ENCODE results near the gene DST.

The DST gene

GRCh38 chr6:56625356-56625755, 17.3 kb downstream of the DST start:
- Histone ChIP-seq H3K27ac (replicated peaks) (no peak overlapping the region), H3K27me3 (ENCODE audit: insufficient read depth, poor library complexity, severe bottlenecking) (no peaks in the 10 kb centered on the region), H3K4me3 (replicated peaks; ENCODE audit: insufficient read depth, low read length) (no peak overlapping the region)
- no peak for DNase-seq (ENCODE audit: low read depth in 1 of 2, low spot score in 1 of 2)
- TF ChIP-seq POLR2AphosphoS5 (IDR thresholded peaks at IDR 0.05; ENCODE audit: low read depth) (no peak), REST (IDR thresholded peaks at IDR 0.05; ENCODE audit: insufficient replicate concordance, low read depth) (no peak), GABPA (IDR thresholded peaks at IDR 0.05; ENCODE audit: low read depth) (no peak), SPI1 (IDR thresholded peaks at IDR 0.05; ENCODE audit: borderline replicate concordance, low read depth) (no peak)
- TF ChIP-seq, protein P1, sequence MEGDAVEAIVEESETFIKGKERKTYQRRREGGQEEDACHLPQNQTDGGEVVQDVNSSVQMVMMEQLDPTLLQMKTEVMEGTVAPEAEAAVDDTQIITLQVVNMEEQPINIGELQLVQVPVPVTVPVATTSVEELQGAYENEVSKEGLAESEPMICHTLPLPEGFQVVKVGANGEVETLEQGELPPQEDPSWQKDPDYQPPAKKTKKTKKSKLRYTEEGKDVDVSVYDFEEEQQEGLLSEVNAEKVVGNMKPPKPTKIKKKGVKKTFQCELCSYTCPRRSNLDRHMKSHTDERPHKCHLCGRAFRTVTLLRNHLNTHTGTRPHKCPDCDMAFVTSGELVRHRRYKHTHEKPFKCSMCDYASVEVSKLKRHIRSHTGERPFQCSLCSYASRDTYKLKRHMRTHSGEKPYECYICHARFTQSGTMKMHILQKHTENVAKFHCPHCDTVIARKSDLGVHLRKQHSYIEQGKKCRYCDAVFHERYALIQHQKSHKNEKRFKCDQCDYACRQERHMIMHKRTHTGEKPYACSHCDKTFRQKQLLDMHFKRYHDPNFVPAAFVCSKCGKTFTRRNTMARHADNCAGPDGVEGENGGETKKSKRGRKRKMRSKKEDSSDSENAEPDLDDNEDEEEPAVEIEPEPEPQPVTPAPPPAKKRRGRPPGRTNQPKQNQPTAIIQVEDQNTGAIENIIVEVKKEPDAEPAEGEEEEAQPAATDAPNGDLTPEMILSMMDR (IDR thresholded peaks at IDR 0.05; ENCODE audit: insufficient read depth, low read length) = no peak

DNA sequence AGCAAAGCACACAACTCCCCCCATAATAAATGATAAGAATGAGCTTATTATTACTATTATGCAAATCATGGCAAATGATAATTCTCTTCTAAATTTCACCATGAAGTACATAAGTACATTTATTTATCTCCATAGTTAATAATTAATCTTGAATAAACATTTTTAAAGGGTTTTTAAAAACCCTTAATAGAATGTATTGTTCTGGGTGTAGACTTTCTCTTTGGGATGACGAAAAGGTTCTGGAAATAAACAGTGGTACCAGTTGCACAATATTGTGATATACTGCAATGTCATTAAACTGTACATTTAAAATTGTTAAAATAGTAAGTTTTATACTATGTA, 18.0 kb downstream of the DST start:
- no peak for DNase-seq (ENCODE audit: low read depth in 1 of 2, low spot score in 1 of 2)
- no peak for TF ChIP-seq SPI1 (IDR thresholded peaks at IDR 0.05; ENCODE audit: borderline replicate concordance, low read depth)
- TF ChIP-seq REST (IDR thresholded peaks at IDR 0.05; ENCODE audit: insufficient replicate concordance, low read depth) = no peak
- no peak for TF ChIP-seq GABPA (IDR thresholded peaks at IDR 0.05; ENCODE audit: low read depth)
- no peak for TF ChIP-seq POLR2AphosphoS5 (IDR thresholded peaks at IDR 0.05; ENCODE audit: low read depth)
- TF ChIP-seq, protein P1 (IDR thresholded peaks at IDR 0.05; ENCODE audit: insufficient read depth, low read length) = no peak
- Histone ChIP-seq H3K27ac (replicated peaks) (no peak overlapping the region), H3K27me3 (ENCODE audit: insufficient read depth, poor library complexity, severe bottlenecking) (no peaks in the 10 kb centered on the region), H3K4me3 (replicated peaks; ENCODE audit: insufficient read depth, low read length) (no peak overlapping the region)

GRCh38 chr6:56624046-56624727, 18.5 kb downstream of the DST start:
- DNase-seq (ENCODE audit: low read depth in 1 of 2, low spot score in 1 of 2) = no peak
- no peak overlapping the region for H3K27ac ChIP-seq (replicated peaks)
- H3K27me3 ChIP-seq (ENCODE audit: insufficient read depth, poor library complexity, severe bottlenecking) = no peaks in the 10 kb centered on the region
- H3K4me3 ChIP-seq (replicated peaks; ENCODE audit: insufficient read depth, low read length) = no peak overlapping the region
- TF ChIP-seq, protein P1 (IDR thresholded peaks at IDR 0.05; ENCODE audit: insufficient read depth, low read length) = no peak
- TF ChIP-seq POLR2AphosphoS5 (IDR thresholded peaks at IDR 0.05; ENCODE audit: low read depth) = no peak
- no peak for TF ChIP-seq REST (IDR thresholded peaks at IDR 0.05; ENCODE audit: insufficient replicate concordance, low read depth)
- TF ChIP-seq GABPA (IDR thresholded peaks at IDR 0.05; ENCODE audit: low read depth) = no peak
- TF ChIP-seq SPI1 (IDR thresholded peaks at IDR 0.05; ENCODE audit: borderline replicate concordance, low read depth) = no peak
